Uterus (tissue), 4 donors: Measurements from ENCODE around the gene SEC31B. TPM values are rescaled to one million over a fixed set of nuclear protein-coding genes. Genes with fewer than 3 reads are reported as not detected.

ENCODE experiments used
- DNase-seq, 2 donors: peaks; one replicate each; pipeline ENCODE4 v3.0.0-alpha.2; 2019 to 2020
- H3K27ac ChIP-seq, 2 donors: fragments of 200-600 bp; sonication (generic); 1 replicate in 1 of 2; 2 replicates in 1 of 2; pipeline ENCODE4 v1.5.1; 2016 to 2018
- H3K27me3 ChIP-seq, 2 donors: fragments of 200-600 bp; sonication (generic); one replicate each; pipeline ENCODE4 v1.5.1; 2018 to 2019; ENCODE audit warnings: control low read depth in 1 of 2
- H3K36me3 ChIP-seq, 2 donors: fragments of 200-600 bp; sonication (generic); one replicate each; pipeline ENCODE4 v1.5.1; 2019; ENCODE audit warnings: control low read depth in 1 of 2
- H3K4me1 ChIP-seq, 2 donors: fragments of 200-600 bp; sonication (generic); one replicate each; pipeline ENCODE4 v1.5.1; 2018 to 2019; ENCODE audit warnings: control low read depth in 1 of 2
- H3K4me3 ChIP-seq, 2 donors: fragments of 200-600 bp; sonication (generic); 1 replicate in 1 of 2; 2 replicates in 1 of 2; pipeline ENCODE4 v1.5.1; 2018 to 2019; ENCODE audit warnings: mild to moderate bottlenecking in 1 of 2
- H3K9me3 ChIP-seq, 2 donors: fragments of 200-600 bp; sonication (generic); one replicate each; pipeline ENCODE4 v1.5.1; 2019; ENCODE audit warnings: control low read depth in 1 of 2
- POLR2A ChIP-seq, 2 donors: fragments of 450-650 bp; IDR thresholded peaks; one replicate each; pipeline ENCODE4 v1.6.1; 2016; ENCODE audit warnings: antibody characterized with exemption in 2 of 2, mild to moderate bottlenecking in 1 of 2, moderate library complexity in 1 of 2
- intact Hi-C: fragments of 100-400 bp; cut with DNase I; formaldehyde crosslinking; loops from one replicate; pipeline ENCODE4 v1.15.1; 2023; ENCODE audit warnings: low total_unique reads
- total RNA-seq, 4 donors: library from RNA; depleted of rRNA in 3 of 4; stranded (reverse); fragments of >200 nt in 3 of 4; gene quantifications; one replicate each; pipeline versions ENCODE4 v1.1.0 to v1.2.4, GENCODE V29; 2014 to 2023
- TF ChIP-seq, protein P1 (sequence below), 4 experiments: fragments of 200-600 bp in 2 of 4; fragments of 450-650 bp in 2 of 4; sonication (generic) in 2 of 4; IDR thresholded peaks; one replicate each; pipeline ENCODE4 v1.5.1; 2016 to 2019; ENCODE audit warnings: antibody characterized with exemption in 4 of 4, mild to moderate bottlenecking in 2 of 4, moderate library complexity in 1 of 4
- donor health status: DM: yes; HTN: yes; CAD: no.

The SEC31B gene
- total RNA-seq, 4 donors from 2014 or later = 7.6 to 19.5 (median 13.8) TPM

DNA sequence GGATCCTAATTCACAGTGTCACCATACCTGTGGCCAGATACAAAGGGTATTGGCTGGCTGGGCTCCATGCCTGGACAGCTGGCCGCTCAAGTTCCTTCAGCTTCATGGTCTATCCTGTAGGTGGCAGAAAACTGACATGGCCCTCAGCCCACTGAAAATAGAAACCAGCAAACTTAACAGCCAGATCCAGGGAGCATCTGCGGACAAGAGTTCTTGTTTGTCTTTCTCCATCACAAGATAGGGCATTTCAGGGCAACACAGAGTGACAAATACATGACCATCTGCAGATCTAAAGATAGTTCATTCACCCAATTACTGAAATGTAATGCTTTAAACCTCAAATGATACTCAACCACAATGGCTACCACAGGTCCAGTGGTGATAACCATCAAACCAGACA, 2.8 kb downstream of the SEC31B start:
- no peaks in the 10 kb centered on the region for H3K9me3 ChIP-seq
- H3K4me1 ChIP-seq = no peaks in the 10 kb centered on the region
- no peak for DNase-seq
- intact Hi-C loops = no loop called here
- H3K4me3 ChIP-seq = no peak overlapping the region
- H3K27me3 ChIP-seq = no peaks in the 10 kb centered on the region
- no peak overlapping the region for H3K27ac ChIP-seq
- no peaks in the 10 kb centered on the region for H3K36me3 ChIP-seq
- TF ChIP-seq, protein P1, sequence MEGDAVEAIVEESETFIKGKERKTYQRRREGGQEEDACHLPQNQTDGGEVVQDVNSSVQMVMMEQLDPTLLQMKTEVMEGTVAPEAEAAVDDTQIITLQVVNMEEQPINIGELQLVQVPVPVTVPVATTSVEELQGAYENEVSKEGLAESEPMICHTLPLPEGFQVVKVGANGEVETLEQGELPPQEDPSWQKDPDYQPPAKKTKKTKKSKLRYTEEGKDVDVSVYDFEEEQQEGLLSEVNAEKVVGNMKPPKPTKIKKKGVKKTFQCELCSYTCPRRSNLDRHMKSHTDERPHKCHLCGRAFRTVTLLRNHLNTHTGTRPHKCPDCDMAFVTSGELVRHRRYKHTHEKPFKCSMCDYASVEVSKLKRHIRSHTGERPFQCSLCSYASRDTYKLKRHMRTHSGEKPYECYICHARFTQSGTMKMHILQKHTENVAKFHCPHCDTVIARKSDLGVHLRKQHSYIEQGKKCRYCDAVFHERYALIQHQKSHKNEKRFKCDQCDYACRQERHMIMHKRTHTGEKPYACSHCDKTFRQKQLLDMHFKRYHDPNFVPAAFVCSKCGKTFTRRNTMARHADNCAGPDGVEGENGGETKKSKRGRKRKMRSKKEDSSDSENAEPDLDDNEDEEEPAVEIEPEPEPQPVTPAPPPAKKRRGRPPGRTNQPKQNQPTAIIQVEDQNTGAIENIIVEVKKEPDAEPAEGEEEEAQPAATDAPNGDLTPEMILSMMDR (IDR thresholded peaks at IDR 0.05) = no peak
- no peak for TF ChIP-seq POLR2A (IDR thresholded peaks at IDR 0.05)

DNA sequence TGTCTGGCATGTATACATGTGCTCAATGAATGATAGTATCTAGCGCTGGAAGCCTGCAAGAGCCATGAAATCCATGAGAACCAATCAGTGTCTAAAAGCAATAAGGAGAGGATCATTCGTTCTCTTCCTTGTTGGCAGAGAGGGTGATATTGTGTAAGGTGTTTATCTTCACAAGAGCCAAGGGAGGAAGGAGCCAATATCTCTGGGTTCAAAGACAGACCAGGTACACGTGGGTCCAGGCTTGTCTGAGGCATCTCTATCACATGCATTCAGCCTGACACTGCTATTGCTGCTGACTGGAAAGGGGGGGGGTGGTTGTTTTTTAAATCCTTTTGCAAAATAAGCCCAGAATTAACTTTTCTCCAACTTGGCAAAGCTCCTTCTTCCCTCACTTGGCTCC, 4.0 kb downstream of the SEC31B start:
- H3K4me3 ChIP-seq = no peak overlapping the region
- intact Hi-C loops = no loop called here

DNA sequence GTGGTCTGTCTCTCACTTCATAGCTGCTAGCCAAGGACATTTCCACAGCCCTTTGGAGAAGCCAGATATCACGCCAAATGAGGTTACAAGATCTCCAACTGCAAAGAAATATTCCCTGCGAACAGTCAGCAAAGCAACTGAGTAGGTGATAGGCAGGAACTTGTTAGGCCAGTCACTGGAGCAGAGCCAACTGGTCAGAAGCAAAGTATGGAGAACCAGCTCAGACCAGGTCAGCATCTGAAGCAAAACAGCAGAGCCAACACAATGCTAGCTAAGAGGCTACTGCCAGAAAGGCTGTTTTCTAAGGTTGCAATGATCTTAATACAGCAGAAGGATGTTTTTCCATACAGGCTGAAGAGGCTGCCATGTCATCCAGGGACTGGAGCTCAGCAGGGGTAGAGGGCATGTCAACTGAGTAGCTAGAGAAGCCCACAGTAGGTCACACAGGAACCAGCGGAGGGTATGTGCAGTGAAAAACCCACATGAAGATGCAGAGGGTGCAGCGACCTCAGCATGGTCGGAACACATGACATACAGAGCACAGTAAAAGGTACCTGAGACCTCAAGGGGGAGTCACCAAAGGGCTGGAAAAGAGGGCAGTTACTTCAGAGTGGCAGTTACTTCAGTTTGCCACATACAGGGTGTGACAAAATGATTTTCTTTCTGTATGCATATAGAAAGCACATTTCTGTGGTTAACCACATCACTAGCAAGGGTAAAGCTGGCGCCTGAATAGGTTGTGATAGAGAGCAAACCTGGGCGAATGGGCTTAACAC, 8.9 kb downstream of the SEC31B start:
- Histone ChIP-seq H3K27ac (no peak overlapping the region), H3K9me3 (no peaks in the 10 kb centered on the region), H3K27me3 (no peaks in the 10 kb centered on the region), H3K4me3 (no peak overlapping the region), H3K4me1 (no peaks in the 10 kb centered on the region), H3K36me3 (no peaks in the 10 kb centered on the region)
- no peak for DNase-seq
- TF ChIP-seq POLR2A (IDR thresholded peaks at IDR 0.05) = no peak
- TF ChIP-seq, protein P1 (IDR thresholded peaks at IDR 0.05) = no peak
- intact Hi-C loops = no loop called here

More for the DNA sequence above, 4.0 kb downstream of the SEC31B start:
- Histone ChIP-seq H3K27me3 (no peaks in the 10 kb centered on the region), H3K4me1 (no peaks in the 10 kb centered on the region), H3K36me3 (no peaks in the 10 kb centered on the region), H3K27ac (no peak overlapping the region), H3K9me3 (no peaks in the 10 kb centered on the region)
- TF ChIP-seq, protein P1 (IDR thresholded peaks at IDR 0.05) = no peak
- TF ChIP-seq POLR2A (IDR thresholded peaks at IDR 0.05) = no peak
- DNase-seq = no peak

DNA sequence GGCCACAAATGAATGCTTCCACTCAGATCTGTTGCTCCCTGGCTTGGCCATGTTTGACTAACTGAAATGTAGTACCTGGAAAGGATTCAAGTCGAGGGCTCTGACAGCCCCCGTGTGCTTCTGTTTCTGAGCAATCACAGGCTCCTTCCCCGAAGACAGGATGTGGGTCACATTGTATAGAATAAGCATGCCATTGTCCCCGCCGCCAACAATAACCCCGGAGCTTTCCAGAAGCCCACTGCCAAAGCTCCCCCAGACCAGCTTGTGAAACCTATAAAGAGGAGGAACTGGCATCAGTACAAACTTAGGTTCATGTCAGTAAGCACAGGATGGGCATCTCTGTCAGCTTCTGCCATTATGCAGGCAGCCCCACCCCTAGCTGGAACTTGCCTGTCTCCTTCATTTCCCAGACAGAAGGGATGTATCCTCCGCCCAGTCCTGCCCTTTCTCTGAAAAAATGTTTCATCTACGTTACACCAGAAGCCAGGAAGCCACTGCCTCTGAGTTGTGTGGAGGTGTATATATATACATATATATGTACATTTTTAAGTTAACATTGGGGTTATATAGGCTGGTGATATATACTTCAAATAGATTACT, 10.3 kb downstream of the SEC31B start:
- Histone ChIP-seq H3K36me3 (no peaks in the 10 kb centered on the region), H3K9me3 (no peaks in the 10 kb centered on the region), H3K4me1 (no peaks in the 10 kb centered on the region), H3K4me3 (no peak overlapping the region), H3K27me3 (no peaks in the 10 kb centered on the region), H3K27ac (no peak overlapping the region)
- intact Hi-C loops = no loop called here
- no peak for DNase-seq
- TF ChIP-seq POLR2A (IDR thresholded peaks at IDR 0.05) = no peak
- TF ChIP-seq, protein P1 (IDR thresholded peaks at IDR 0.05) = no peak

DNA sequence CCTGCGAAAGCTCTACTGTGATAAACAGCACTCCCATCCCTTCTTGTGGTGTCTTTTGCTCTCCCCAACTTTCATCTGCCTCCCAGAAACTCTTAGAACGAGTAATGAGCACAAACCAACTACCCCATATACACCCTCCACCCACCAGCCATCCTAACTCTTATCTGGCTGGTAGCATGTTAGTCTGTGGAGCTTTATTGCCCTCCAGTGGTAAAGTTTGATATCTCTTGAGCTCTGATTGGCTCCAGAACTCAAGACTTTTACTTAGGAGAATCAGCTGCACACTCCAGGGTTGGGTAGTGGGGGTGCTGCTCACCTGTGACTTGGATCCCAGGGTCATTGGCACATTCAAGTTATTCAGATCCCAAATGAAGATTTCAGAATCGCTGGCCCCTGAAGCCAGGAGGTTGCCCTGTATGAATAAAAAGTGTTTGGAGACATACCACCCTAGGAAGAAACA, 10.9 kb downstream of the SEC31B start:
- intact Hi-C loops = no loop called here
- Histone ChIP-seq H3K36me3 (no peaks in the 10 kb centered on the region), H3K4me3 (no peak overlapping the region), H3K27me3 (no peaks in the 10 kb centered on the region), H3K27ac (no peak overlapping the region), H3K4me1 (no peaks in the 10 kb centered on the region), H3K9me3 (no peaks in the 10 kb centered on the region)
- no peak for TF ChIP-seq POLR2A (IDR thresholded peaks at IDR 0.05)
- TF ChIP-seq, protein P1 (IDR thresholded peaks at IDR 0.05) = peak in 1 of 4 experiments; percentile 7
- DNase-seq = no peak
